ENCODE measurements around the gene NCAM2. TPM values are rescaled to one million over a fixed set of nuclear protein-coding genes. Genes with fewer than 3 reads are reported as not detected.

Gene NCAM2
- total RNA-seq, 1 donor from 2014 or later = 15.9 TPM

GRCh38 chr21:21039624-21040170 lies 41.5 kb downstream of the NCAM2 start:
- intact Hi-C loops (cut with DNase I) = no loop called here
- no peaks in the 10 kb centered on the region for H3K9me3 ChIP-seq
- H3K4me1 ChIP-seq = no peaks in the 10 kb centered on the region
- no peak overlapping the region for H3K27ac ChIP-seq
- no peaks in the 10 kb centered on the region for H3K36me3 ChIP-seq
- ATAC-seq (no peak), DNase-seq (no peak)
- TF ChIP-seq, protein P1, sequence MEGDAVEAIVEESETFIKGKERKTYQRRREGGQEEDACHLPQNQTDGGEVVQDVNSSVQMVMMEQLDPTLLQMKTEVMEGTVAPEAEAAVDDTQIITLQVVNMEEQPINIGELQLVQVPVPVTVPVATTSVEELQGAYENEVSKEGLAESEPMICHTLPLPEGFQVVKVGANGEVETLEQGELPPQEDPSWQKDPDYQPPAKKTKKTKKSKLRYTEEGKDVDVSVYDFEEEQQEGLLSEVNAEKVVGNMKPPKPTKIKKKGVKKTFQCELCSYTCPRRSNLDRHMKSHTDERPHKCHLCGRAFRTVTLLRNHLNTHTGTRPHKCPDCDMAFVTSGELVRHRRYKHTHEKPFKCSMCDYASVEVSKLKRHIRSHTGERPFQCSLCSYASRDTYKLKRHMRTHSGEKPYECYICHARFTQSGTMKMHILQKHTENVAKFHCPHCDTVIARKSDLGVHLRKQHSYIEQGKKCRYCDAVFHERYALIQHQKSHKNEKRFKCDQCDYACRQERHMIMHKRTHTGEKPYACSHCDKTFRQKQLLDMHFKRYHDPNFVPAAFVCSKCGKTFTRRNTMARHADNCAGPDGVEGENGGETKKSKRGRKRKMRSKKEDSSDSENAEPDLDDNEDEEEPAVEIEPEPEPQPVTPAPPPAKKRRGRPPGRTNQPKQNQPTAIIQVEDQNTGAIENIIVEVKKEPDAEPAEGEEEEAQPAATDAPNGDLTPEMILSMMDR (IDR thresholded peaks at IDR 0.05) = no peak
- H3K27me3 ChIP-seq = no peaks in the 10 kb centered on the region
- no peak overlapping the region for H3K4me3 ChIP-seq

DNA sequence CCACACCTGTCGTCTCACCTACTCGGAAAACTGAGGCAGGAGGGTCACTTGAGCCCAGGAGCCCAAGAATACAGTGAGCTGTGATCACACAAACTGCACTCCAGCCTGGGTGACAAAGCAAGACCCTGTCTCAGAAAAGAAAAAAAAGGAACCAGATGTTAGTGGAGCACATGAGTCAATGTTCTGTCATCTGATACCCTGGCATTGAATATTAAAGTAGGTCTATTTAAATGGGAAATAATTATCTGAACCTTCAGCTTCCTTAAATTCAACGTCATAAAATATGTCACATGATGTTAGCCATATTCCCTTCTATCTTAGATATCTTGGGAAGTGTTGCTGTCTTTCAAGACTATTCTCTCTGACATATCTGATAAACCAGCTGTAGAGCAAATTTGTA lies 47.3 kb downstream of the NCAM2 start:
- Histone ChIP-seq H3K9me3 (no peaks in the 10 kb centered on the region), H3K4me1 (no peaks in the 10 kb centered on the region), H3K36me3 (no peaks in the 10 kb centered on the region), H3K27ac (no peak overlapping the region), H3K4me3 (no peak overlapping the region), H3K27me3 (no peaks in the 10 kb centered on the region)
- DNase-seq = no peak
- intact Hi-C loops (cut with DNase I) = no loop called here
- no peak for ATAC-seq
- TF ChIP-seq, protein P1 (IDR thresholded peaks at IDR 0.05) = no peak

DNA sequence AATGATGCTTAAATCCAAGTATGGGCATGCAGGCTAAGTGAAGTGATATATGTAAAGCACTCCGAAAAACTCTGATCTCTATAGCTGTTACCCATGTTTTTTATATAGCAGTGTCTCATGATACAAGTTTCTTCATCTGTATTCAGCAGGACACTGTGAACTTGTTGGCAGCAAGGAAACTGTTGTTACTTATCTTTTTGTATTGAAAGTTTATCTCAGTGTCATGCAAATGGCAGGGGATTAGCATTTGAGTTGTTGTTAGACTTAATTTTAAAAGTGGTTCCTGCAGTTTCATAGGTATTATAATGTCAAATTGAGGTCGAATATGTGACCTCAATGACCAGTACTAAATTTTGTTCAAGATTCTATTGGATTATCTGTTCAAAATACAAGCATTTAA lies 47.9 kb downstream of the NCAM2 start:
- Histone ChIP-seq H3K9me3 (no peaks in the 10 kb centered on the region), H3K27ac (no peak overlapping the region), H3K4me3 (no peak overlapping the region), H3K27me3 (no peaks in the 10 kb centered on the region), H3K4me1 (no peaks in the 10 kb centered on the region), H3K36me3 (no peaks in the 10 kb centered on the region)
- TF ChIP-seq, protein P1 (IDR thresholded peaks at IDR 0.05) = no peak
- intact Hi-C loops (cut with DNase I) = no loop called here
- no peak for DNase-seq
- no peak for ATAC-seq

DNA sequence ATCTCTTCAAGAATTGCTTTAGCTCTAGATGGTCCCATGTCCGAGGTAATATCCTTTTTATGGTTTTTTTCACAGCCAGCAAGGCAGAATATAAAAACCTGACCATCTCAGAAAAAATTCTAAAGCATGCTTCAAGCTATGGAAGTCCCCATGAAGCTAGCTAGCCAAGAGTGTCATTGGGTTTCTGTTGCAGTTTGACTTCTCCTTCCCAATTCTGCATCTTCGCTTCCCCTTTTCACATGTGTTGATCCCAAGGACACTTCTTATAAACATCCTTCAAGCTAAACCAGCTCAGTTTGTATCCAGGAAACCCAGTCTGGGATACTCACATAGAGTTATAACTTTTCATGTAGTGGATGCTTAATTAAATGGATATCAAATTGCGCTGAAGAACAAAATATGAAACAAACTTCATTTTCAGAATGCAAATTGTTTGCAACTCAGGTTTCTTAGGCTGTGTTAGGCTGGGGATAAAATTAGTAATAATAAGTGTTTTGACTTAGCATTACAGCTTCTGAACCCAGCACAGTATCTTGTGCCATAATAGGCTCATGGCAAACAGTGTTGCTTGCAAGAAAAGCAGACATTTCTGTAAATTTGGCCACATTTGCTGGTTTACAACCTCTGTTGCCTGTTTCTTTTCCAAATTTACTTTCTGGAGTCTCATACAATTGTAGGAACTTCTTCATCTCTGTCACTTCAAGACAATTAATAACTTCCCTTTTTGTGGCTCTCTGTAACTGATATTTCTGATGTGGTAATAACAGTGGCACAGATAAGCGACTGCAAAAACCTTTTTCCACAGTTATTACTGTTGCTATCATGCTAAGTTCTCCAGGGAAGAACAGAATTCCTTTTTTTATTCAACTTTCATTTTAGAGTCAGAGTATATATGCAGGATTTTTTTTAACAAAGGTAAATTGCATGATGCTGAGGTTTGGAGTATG lies 53.2 kb downstream of the NCAM2 start:
- TF ChIP-seq, protein P1 (IDR thresholded peaks at IDR 0.05) = no peak
- H3K27ac ChIP-seq = no peak overlapping the region
- no peaks in the 10 kb centered on the region for H3K27me3 ChIP-seq
- no peaks in the 10 kb centered on the region for H3K36me3 ChIP-seq
- H3K4me1 ChIP-seq = no peaks in the 10 kb centered on the region
- DNase-seq (no peak), ATAC-seq (no peak)
- H3K4me3 ChIP-seq = no peak overlapping the region
- H3K9me3 ChIP-seq = no peaks in the 10 kb centered on the region
- intact Hi-C loops (cut with DNase I) = no loop called here

- Histone ChIP-seq H3K27me3 (no peaks in the 10 kb centered on the region), H3K9me3 (no peaks in the 10 kb centered on the region), H3K4me3 (no peak overlapping the region), H3K4me1 (no peaks in the 10 kb centered on the region), H3K27ac (no peak overlapping the region), H3K36me3 (no peaks in the 10 kb centered on the region)
- ATAC-seq (no peak), DNase-seq (no peak)
- intact Hi-C loops (cut with DNase I) = no loop called here
- TF ChIP-seq, protein P1 (IDR thresholded peaks at IDR 0.05) = no peak
These were observed 54.5 kb downstream of the NCAM2 start for GRCh38 chr21:21052672-21053071.
